Measurements from ENCODE around the gene SPON1. TPM values are rescaled to one million over a fixed set of nuclear protein-coding genes. Genes with fewer than 3 reads are reported as not detected.

SPON1 gene
- total and polyA plus RNA-seq, 2 of the 8 experiments (the other 6 are each of a cell fraction or from before 2014, with no cell fraction given), result 1.5 to 5.4 TPM

GRCh38 chr11:13993096-13993765, 30.7 kb downstream of the SPON1 start (continued):
- TF ChIP-seq CTBP2 (IDR thresholded peaks at IDR 0.05; ENCODE audit: borderline replicate concordance, insufficient read depth, insufficient read length, low read length), result no peak
- TF ChIP-seq RBBP5 (IDR thresholded peaks at IDR 0.05; ENCODE audit: borderline replicate concordance, low read depth, low read length), result no peak
- TF ChIP-seq RNF2 (IDR thresholded peaks at IDR 0.05; ENCODE audit: borderline replicate concordance, low read depth, low read length, missing control alignments, poor library complexity, severe bottlenecking), result no peak
- TF ChIP-seq BRCA1 (IDR thresholded peaks at IDR 0.05; ENCODE audit: low read depth, low read length), result no peak
- TF ChIP-seq BCL11A (IDR thresholded peaks at IDR 0.05; ENCODE audit: low read depth in 2 of 2, low read length in 2 of 2), result no peak
- TF ChIP-seq EGR1 (IDR thresholded peaks at IDR 0.05; ENCODE audit: borderline replicate concordance, low read depth, low read length), result no peak
